LHCN-M2 (cell line): ENCODE measurements around the gene NCDN. TPM values are rescaled to one million over a fixed set of nuclear protein-coding genes. Genes with fewer than 3 reads are reported as not detected.

ENCODE experiments used
- DNase-seq: peaks from one replicate; pipeline ENCODE4 v3.0.0-alpha.2; 2012; ENCODE audit warnings: low read depth
- total RNA-seq: library from RNA; depleted of rRNA; stranded (reverse); fragments of >200 nt; gene quantifications from 2 replicates; pipeline ENCODE4 v1.2.3, GENCODE V29; 2014

The NCDN gene
- total RNA-seq, 1 experiment from 2014 or later: 40.6 TPM

GRCh38 chr1:35554266-35555211 lies 3.1 kb upstream of the NCDN start:
- no peak for DNase-seq

DNA sequence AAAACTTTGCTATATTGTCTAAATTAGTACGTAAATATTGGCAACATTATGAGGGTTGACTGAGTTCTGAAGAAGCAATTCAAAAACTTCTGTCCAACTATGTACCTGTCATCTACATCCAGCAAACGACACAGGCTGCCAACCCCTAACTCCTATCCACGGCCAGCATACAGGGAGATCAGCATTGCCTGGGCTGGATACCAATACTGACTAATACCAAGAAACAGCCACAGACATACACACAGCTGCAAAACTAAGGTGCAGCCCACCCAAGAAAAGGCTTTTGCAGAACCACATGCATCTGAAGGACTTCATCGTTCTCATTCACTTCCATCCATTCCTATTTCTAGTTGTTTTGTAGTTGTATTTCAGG lies 2.4 kb upstream of the NCDN start:
- no peak for DNase-seq

DNA sequence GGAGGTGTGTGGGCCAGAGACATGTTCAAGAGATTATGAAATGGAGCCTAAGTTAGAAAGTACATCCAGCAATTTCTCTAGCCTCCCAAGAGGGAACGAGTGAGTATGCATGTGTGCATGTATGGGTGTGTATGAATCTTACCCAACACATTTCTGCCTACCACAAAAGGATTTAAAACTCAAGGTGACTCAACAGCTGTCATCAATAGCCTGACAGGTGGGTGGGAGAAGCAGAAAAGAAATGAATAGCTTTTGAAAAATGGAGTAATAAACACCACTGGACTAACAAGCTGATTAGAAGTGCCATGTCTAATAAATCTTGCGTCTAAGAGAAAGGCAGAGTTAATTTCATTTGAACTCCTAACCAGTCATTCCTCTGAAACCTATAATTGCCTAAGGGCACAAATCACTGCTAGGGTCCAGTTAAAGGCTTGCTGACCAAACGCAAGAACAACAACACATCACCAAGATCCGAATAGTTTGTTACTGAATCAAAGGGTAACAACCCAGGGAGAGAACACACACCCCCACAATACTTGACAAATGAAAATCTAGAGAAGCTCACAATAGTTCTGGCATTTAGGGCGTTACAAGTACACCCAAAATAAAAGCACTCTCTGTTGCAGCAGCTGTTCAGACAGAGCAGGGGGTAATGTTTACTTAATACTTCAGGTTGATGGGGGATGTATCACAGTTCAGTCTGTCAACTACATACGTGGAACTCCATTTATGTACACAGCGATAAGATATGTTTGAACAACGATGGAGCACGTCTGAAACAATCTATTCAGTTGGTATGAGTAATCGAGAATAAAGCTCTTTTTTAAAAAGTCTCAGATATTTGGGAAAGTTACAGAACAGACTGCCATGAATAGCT lies 1.8 kb upstream of the NCDN start:
- peak; percentile 94 for DNase-seq

DNA sequence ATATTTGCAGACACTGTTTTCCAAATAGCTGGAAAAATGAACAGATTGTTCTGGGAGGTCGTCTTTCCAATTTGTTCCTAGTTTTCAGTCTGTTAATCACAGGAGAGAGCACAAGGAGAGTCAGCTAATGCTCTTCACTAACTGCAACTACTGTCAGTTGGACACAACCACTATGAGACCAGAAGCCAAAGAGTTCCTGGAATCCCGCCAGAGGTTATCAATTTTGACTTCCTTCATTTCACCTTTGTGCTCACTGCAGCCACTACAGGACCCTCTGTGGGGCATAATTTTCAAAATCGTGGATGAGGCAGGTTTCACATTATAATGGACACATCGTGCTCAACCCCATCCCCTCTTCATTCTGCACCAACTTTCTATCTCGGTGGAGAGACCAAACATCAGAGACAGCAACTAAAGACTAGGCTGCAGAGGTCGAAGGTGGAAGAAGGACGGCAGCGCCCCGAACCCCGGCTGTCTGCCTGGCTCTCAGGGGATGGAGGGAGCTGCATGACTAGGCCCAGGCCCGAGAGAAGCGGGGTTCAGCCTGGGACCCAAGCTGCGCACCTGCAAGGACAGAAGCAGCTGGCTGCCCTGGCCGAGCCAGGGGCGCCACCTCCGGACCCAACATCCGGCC lies 998 bp upstream of the NCDN start:
- DNase-seq: no peak

- peak; percentile 48 for DNase-seq
These were observed 435 bp upstream of the NCDN start, which contains the start of gene KIAA0319L for GRCh38 chr1:35557118-35557610. TSS of gene KIAA0319L (minus strand) at chr1:35557403. CDS start at chr1:35554491, 2,912 bp downstream.

GRCh38 chr1:35558374-35559316 lies 1.0 kb downstream of the NCDN start:
- DNase-seq: no peak

GRCh38 chr1:35559317-35559944 lies 1.8 kb downstream of the NCDN start:
- no peak for DNase-seq

GRCh38 chr1:35560256-35561225 lies 2.9 kb downstream of the NCDN start:
- DNase-seq: no peak

DNA sequence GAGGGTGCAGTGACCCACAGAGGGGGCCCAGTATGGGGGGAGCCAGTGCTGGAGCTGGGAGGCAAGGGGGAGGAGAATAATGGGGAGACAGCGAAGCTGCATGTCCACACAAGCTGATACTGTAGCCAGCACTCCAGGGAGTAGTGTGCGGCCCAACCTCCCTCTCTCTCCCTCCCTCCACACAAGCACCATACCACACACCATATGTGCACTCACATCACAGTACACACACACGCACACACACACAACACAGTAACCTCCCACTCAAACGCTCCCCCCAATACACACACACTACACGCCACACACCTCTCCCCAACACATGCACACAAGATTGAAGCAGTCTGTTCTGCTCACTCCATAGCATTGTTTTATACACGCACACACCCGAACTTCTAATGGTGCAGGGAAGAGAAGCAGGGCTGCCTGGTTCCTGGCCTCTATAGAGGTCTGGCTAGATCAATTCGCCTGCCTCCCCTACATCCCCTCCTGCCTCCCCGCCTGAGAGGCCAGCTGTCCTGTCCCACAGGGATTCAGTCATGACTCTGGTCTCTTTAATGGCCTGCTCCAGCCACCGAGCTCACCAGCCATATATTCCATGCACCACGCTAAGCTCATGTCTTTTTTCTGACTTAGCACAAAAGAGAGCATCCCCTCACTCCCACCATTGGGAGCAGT lies 3.8 kb downstream of the NCDN start:
- no peak for DNase-seq

- DNase-seq: no peak
These were observed 4.5 kb downstream of the NCDN start for GRCh38 chr1:35561972-35562680.

- DNase-seq: no peak
These were observed 5.6 kb downstream of the NCDN start for GRCh38 chr1:35563166-35563565.

- DNase-seq: peak; percentile 69
These were observed 6.7 kb downstream of the NCDN start for GRCh38 chr1:35564037-35564883.

DNA sequence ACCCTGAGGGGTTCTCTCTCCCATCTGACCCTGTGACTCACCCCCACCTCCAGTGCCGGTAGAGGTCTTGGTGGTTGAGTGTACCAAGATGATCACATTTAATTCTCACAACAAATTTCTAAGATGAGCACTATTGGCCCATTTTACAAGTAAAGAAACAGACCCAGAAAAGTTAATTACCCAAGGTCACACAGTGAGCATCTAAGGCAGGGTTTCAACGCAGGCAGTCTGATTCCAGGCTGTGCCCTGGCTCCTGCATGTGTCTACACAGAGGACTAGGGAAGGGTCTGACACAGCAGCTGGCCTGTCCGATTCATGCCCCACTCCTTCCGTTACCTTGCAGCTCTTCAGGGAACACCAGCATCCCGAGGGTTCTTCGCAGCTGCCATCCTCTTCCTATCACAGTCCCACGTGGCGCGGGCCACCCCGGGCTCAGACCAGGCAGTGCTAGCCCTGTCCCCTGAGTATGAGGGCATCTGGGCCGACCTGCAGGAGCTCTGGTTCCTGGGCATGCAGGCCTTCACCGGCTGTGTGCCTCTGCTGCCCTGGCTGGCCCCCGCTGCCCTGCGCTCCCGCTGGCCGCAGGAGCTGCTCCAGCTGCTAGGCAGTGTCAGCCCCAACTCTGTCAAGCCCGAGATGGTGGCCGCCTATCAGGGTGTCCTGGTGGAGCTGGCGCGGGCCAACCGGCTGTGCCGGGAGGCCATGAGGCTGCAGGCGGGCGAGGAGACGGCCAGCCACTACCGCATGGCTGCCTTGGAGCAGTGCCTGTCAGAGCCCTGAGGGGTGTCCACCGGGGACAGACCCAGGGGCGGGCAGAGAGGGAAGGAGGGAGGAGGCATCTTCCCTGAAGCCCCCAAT lies 7.5 kb downstream of the NCDN start:
- no peak for DNase-seq

DNA sequence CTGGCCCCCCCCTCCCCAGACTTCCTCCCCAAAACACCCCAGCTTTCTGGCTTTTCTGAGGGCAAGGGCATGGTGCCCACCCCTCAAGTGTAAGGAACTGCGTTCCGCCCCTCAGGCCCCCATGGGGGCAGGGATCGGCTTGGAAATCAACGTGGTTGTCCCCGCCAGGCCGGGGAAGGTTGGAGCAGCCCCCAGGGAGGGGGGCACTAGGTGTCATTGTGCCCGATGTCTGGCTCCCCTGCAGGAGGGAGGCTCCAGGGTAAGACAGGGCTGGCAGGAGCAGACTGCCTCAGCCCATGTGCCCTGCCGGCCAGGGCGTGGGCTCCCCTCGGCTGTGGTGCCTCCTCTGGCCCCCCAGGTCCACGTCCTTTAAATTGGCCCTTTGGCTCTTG lies 8.1 kb downstream of the NCDN start:
- no peak for DNase-seq

GRCh38 chr1:35567947-35568558 lies 10.5 kb downstream of the NCDN start:
- no peak for DNase-seq
